NCI-H2029 (cell line): ENCODE measurements around the gene ABCC9.
"Not testable (repeated sequence)": the region's sequence is repeated elsewhere in the genome, so short reads cannot be mapped to it uniquely, and the experiment has no call there.

Experiments
- DNase-seq: peaks from one replicate; lab custom pipeline; 2025; lab: John Stamatoyannopoulos, UW

Gene ABCC9

GRCh38 chr12:21814814-21815213, 126.4 kb downstream of the ABCC9 start:
- no peak for DNase-seq

- DNase-seq = no peak
Measured at GRCh38 chr12:21814327-21814726, 126.9 kb downstream of the ABCC9 start.

- DNase-seq = no peak
Measured at GRCh38 chr12:21813751-21814150, 127.5 kb downstream of the ABCC9 start.

- no peak for DNase-seq
Measured at GRCh38 chr12:21813125-21813524, 128.1 kb downstream of the ABCC9 start.

- DNase-seq = not testable (repeated sequence)
Measured at GRCh38 chr12:21812340-21812739, 128.9 kb downstream of the ABCC9 start.

GRCh38 chr12:21809100-21809499, 132.1 kb downstream of the ABCC9 start:
- DNase-seq = no peak

GRCh38 chr12:21806255-21806654, 135.0 kb downstream of the ABCC9 start:
- no peak for DNase-seq

GRCh38 chr12:21801522-21802288, 139.5 kb downstream of the ABCC9 start:
- DNase-seq = no peak

- no peak for DNase-seq
Measured at GRCh38 chr12:21800011-21800410, 141.2 kb downstream of the ABCC9 start.

- DNase-seq = no peak
Measured at GRCh38 chr12:21797539-21797938, 143.7 kb downstream of the ABCC9 start.

GRCh38 chr12:21795648-21796328, 145.4 kb downstream of the ABCC9 start:
- no peak for DNase-seq

GRCh38 chr12:21794807-21795595, 146.2 kb downstream of the ABCC9 start:
- DNase-seq = not testable (repeated sequence)

- DNase-seq = not testable (repeated sequence)
Measured at GRCh38 chr12:21789687-21790086, 151.5 kb downstream of the ABCC9 start.

- DNase-seq = no peak
Measured at GRCh38 chr12:21788089-21788983, 152.9 kb downstream of the ABCC9 start.

- no peak for DNase-seq
Measured at GRCh38 chr12:21786041-21786531, 155.1 kb downstream of the ABCC9 start.

GRCh38 chr12:21782723-21783122, 158.5 kb downstream of the ABCC9 start:
- DNase-seq = not testable (repeated sequence)

- no peak for DNase-seq
Measured at GRCh38 chr12:21780786-21781185, 160.4 kb downstream of the ABCC9 start.

GRCh38 chr12:21776175-21776574, 165.1 kb downstream of the ABCC9 start:
- no peak for DNase-seq

- DNase-seq = no peak
Measured at GRCh38 chr12:21775133-21775820, 165.9 kb downstream of the ABCC9 start.

GRCh38 chr12:21774358-21775132, 166.7 kb downstream of the ABCC9 start, which contains the start of gene KCNJ8:
Gene KCNJ8 (minus strand): TSS chr12:21774706. CDS start chr12:21773616, 1,090 bp downstream.
- no peak for DNase-seq
